KOPT-K1 (cell line): ENCODE data around the gene CDC42BPA.
"Not testable (repeated sequence)": the region's sequence is repeated elsewhere in the genome, so short reads cannot be mapped to it uniquely, and the experiment has no call there.

Experiments
- H3K27ac ChIP-seq: fragments of 200-600 bp; sonication (generic); 2 replicates; pipeline ENCODE4 v1.5.1; 2016; ENCODE audit warnings: antibody characterized with exemption, mild to moderate bottlenecking, low read depth, low read length; ENCODE audit not compliant: poor library complexity, severe bottlenecking
- H3K36me3 ChIP-seq: fragments of 200-600 bp; sonication (generic); 2 replicates; pipeline ENCODE4 v1.5.1; 2017; ENCODE audit warnings: antibody characterized with exemption, mild to moderate bottlenecking, low read length, moderate library complexity; ENCODE audit not compliant: insufficient read depth
- H3K9me3 ChIP-seq: fragments of 200-600 bp; sonication (generic); 2 replicates; pipeline ENCODE4 v1.5.1; 2017; ENCODE audit warnings: antibody characterized with exemption, low read length, mild to moderate bottlenecking; ENCODE audit not compliant: insufficient read depth, poor library complexity, severe bottlenecking

CDC42BPA gene

DNA sequence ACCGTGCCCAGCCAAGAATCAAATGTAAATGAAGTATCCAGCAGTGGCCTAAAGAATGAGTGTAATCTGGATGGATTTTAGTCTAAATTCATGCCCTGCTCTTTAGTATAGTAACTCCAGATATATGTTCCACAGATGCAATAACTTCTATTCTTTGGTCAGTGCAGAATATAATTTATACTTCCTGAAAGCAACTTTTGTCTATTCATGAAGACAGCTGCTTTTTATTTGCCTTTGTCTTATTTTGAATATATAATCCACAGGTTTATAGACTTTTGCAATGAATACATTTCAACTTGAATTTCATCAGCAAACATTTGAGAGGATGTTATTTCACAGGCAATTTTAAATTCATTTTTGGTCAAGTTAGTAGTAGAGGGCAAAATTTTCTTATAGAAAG is 54.4 kb downstream of the CDC42BPA start:
- Histone ChIP-seq H3K9me3 (no peaks in the 10 kb centered on the region), H3K27ac (no peak overlapping the region), H3K36me3 (no peaks in the 10 kb centered on the region)

GRCh38 chr1:227261501-227261900 is 56.8 kb downstream of the CDC42BPA start:
- Histone ChIP-seq H3K9me3 (no peaks in the 10 kb centered on the region), H3K36me3 (no peaks in the 10 kb centered on the region), H3K27ac (no peak overlapping the region)

DNA sequence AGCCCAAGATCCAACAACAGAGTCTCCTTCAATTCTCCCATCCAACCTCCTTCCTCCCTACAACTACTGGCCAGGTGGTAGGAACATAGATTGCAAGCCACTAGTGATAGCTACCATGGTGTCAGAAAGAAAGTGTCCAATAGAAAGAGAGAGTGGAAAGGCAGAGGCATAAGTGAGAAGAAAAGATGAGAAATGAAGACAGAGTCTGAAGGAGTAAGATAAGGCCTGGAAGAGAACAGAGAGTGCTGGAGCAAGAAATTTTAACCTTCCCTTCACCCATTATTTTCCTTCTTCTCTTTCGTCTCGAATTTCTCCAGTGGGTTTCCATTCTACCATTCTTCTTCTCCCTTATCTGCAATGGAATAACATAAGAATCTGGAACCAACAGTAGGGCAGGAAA is 57.9 kb downstream of the CDC42BPA start:
- no peak overlapping the region for H3K27ac ChIP-seq
- H3K36me3 ChIP-seq: no peaks in the 10 kb centered on the region
- H3K9me3 ChIP-seq: no peaks in the 10 kb centered on the region

DNA sequence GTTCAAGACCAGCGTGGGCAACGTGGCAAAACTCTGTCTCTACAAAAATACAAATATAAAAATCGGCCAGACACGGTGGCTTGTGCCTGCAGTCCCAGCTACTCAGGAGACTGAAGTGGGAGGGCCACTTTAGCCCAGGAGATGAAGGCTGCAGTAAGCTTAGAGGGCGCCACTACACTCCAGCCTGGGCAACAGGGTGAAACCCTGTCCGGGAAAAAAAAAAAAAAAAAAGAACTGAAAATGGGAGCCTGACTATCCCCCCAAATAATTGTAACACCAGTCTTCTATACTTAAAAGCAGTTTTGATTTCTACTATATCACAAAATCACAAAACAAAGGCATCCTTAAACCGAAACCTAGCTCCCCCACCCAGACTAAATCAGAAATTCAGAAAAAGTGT is 60.3 kb downstream of the CDC42BPA start:
- H3K36me3 ChIP-seq: no peaks in the 10 kb centered on the region
- no peak overlapping the region for H3K27ac ChIP-seq

DNA sequence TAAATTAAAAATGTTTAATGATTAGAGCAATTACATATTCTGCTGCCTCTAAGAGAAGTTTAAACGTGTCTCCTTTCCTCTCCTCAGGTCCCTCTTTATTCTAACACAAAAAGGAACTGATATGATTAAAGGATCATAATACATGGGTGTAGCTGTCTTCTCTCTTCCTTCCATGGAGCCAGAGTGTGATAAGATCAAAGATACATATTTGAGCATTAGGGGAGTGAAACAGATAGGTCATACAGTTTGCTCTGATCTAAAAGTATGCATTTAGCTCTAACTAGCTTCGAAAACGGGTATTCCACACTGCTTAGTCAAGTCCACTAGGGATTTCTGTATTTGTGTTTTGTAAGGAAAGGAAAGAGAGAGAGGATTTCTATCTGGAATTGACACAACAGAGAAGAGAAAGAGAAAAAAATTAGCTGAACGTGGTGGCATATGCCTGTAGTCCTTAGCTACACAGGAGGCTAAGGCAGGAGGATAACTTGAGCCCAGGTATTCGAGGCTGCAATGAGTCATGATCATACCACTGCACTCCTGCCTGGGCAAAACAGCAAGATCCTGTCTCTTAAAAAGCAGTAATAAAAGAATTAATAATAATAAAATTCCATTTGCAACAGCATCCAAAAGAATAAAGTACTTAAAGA is 63.1 kb downstream of the CDC42BPA start:
- no peaks in the 10 kb centered on the region for H3K9me3 ChIP-seq
- no peak overlapping the region for H3K27ac ChIP-seq
- H3K36me3 ChIP-seq: no peaks in the 10 kb centered on the region

More for the DNA sequence above, 60.3 kb downstream of the CDC42BPA start:
- H3K9me3 ChIP-seq: no peaks in the 10 kb centered on the region

DNA sequence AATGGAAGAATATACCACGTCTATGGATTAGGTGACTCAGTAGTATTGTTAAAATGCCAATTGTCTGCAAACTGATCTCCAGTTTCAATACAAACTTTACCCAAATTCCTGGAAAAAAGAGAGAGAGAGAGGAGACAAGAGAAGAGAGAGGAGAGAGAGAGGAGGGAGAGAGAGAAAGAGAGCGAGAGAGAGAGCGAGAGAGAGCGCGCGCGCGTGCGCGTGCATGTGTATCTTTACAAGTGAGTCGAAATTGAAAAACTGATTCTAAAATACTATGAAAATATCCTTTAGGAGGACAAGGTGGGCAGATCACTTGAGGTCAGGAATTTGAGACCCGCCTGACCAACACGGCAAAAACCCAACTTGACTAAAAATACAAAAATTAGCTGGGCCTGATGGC is 65.2 kb downstream of the CDC42BPA start:
- Histone ChIP-seq H3K36me3 (no peaks in the 10 kb centered on the region), H3K27ac (no peak overlapping the region), H3K9me3 (no peaks in the 10 kb centered on the region)

DNA sequence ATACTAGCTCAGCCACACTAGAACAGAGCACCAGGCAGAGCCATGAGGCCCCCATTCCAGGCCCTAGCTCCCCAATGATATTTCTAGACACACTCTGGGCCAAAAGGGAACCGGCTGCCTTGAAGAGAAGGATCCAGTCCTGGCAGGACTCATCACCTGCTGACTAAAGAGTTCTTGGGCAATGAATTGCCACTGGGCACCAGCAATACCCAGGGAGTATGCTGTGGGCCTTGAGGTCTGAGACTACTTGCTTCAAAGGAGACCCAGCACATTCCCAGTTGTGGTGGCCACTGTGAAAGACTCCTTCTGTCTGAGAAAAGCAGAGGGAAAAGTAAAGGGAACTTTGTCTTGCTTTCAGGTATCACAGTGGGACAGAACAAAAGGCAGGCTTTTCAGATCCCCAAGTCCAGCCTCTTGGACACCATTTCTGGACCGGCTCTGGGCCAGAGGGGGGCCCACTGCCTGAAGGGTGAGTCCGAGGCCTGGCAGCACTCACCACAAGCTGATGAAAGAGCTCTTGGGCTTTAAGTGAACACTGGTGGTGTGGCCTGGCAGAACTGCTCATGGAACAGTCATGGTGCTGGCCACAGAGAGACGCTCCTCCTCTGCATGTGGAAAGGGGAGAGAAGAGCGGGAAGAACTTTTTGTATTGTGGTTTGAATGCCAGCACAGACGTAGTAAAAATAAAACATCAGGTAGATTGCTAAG is 72.5 kb downstream of the CDC42BPA start:
- H3K9me3 ChIP-seq: no peaks in the 10 kb centered on the region
- H3K36me3 ChIP-seq: no peaks in the 10 kb centered on the region
- no peak overlapping the region for H3K27ac ChIP-seq

DNA sequence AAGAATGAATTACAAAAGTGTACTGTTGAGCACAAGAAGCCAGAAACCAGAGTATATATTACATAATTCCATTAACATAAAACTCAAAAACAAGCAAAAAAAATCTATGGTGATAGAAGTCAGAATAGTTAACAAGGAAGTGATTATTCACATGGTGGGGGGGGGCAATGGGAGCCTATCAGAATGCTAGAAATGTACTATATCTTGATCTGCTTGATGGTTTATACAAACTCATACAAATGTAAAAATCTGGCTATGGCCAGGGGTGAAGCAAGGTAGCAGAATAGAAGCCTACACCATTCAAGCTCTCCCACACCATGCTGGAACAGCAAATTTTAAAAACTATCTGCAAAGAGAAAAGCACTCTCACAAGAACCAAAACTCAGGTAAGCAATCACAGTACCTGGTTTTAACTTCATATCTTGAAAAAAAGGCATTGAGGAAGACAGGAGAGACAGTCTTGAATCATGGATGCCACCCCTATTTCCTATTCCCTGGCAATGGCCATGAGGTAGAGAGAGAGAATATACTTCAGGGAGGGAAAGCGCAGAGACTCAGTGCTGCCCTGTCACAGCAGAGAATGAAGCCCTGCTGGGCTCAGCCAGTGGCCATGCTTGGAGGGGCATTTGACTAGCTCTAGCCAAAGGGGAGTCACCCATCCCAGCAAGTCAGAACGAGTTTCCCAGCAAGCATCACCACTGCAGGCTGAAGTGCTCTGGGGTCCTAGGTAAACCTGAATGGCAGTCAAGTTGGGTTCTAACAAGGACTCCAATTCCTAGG is 73.8 kb downstream of the CDC42BPA start:
- H3K9me3 ChIP-seq: no peaks in the 10 kb centered on the region
- H3K27ac ChIP-seq: no peak overlapping the region
- H3K36me3 ChIP-seq: no peaks in the 10 kb centered on the region

DNA sequence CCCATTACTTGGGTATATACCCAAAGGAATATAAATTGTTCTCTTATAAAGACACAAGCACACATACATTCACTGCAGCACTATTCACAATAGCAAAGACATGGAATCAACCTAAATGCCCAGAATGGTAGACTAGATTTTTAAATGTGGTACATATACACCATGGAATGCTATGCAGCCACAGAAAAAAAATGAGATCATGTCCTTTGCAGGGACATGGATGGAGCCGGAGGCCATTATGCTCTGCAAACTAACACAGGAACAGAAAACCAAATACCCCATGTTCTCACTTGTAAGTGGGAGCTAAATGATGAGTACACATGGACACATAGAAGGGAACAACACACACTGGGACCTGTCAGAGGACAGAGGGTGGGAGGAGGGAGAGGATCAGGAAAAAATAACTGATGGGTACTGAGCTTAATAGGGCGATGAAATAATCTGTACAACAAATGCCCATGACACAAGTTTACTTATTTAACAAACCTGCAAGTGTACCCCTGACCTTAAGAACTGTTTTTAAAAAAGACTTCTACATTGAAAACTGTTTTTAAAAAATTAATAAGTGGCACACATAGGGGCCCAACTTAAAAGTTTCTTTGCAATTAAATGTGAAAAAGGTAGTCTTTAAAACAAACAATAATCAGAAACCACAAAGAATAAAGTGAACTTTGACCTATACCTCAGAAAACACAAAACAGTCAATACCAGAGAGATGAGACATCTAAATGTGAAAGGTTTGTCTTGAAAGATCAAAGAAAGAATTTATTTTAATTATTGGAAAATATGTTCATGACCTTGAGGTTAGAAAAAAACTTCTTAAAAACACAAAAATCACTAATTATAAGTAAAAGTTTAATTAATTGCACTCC is 75.2 kb downstream of the CDC42BPA start:
- no peaks in the 10 kb centered on the region for H3K9me3 ChIP-seq
- H3K36me3 ChIP-seq: no peaks in the 10 kb centered on the region
- H3K27ac ChIP-seq: no peak overlapping the region

DNA sequence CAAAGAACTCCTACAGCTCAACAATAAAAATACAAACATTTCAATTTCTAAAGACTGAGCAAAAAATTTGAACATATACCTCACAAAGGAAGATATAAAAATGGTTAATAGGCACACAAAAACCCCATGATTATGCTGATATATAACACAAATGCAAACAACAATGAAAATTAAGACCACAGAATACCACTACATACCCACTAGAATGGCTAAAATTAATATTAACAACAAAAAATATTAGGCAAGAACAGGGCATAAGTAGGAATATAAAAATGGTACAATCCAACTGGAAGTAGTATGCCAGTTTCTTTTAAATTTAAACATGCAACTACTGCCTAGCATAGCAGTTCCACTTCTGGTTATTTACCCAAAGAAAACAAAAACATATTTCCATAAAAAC is 77.3 kb downstream of the CDC42BPA start:
- H3K36me3 ChIP-seq: no peaks in the 10 kb centered on the region
- no peak overlapping the region for H3K27ac ChIP-seq
- H3K9me3 ChIP-seq: no peaks in the 10 kb centered on the region

DNA sequence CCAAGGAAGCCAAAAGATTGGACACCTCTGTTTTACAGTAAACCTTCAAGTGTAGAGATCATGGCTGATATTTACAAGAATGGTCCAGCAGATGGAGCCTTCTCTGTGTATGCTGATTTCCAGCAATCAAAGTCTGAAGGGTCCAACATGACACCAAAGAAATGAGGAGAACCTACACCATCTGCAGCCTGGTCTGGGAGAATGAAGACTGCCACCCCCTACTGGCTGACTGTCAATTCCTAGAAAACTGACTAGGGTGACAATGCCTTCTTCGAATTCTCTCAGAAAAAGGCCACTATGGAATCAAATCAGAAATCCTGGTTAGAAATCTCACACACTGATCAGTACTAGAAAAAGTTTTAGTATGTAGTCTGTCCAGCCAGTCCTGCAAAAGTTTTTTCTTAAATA is 83.3 kb downstream of the CDC42BPA start:
- H3K36me3 ChIP-seq: no peaks in the 10 kb centered on the region
- H3K9me3 ChIP-seq: no peaks in the 10 kb centered on the region
- H3K27ac ChIP-seq: no peak overlapping the region

DNA sequence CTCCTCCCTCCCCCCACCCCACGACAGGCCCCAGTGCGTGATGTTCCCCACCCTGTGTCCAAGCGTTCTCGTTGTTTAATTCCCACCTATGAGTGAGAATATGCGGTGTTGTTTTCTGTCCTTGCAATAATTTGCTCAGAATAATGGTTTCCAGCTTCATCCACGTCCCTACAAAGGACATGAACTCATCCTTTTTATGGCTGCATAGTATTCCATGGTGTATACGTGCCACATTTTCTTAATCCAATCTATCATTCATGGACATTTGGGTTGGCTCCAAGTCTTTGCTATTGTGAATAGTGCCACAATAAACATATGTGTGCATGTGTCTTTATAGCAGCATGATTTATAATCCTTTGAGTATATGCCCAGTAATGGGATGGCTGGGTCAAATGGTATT is 87.2 kb downstream of the CDC42BPA start:
- not testable (repeated sequence) for H3K36me3 ChIP-seq, H3K27ac ChIP-seq, H3K9me3 ChIP-seq

- no peak overlapping the region for H3K27ac ChIP-seq
- no peaks in the 10 kb centered on the region for H3K9me3 ChIP-seq
- no peaks in the 10 kb centered on the region for H3K36me3 ChIP-seq
Observed at GRCh38 chr1:227228201-227228600, 90.1 kb downstream of the CDC42BPA start.

DNA sequence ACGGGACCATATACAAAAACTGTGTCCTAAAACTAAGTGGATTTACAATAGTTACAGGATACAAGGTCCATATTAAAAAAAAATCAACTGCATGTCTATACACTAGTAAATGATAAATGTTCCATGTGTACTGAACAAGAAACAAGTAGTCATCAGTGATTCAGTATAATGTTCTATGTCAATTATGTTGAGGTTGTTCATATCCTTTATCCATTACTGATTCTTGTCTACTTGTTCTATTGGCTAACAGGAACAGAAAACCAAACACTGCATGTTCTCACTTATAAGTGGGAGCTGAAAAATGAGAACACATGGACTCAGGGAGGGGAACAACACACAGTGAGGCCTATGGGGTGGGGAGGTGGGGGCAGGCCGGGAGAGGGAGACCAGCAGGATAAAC is 90.5 kb downstream of the CDC42BPA start:
- no peak overlapping the region for H3K27ac ChIP-seq
- H3K9me3 ChIP-seq: no peaks in the 10 kb centered on the region
- H3K36me3 ChIP-seq: no peaks in the 10 kb centered on the region
